Right lobe of liver (tissue), 6 donors: ENCODE results near the gene MST1. TPM values are rescaled to one million over a fixed set of nuclear protein-coding genes. Genes with fewer than 3 reads are reported as not detected.

Experiments
- ATAC-seq, 4 donors: fragments of 200-7000 bp; cut with Tn5 transposase; one replicate each; pipeline ENCODE4 v1.9.1; 2020; ENCODE audit warnings: mild to moderate bottlenecking in 4 of 4, moderate library complexity in 4 of 4
- DNase-seq, 3 donors: peaks; one replicate each; pipeline ENCODE4 v3.0.0-alpha.2; 2020
- H3K27ac ChIP-seq, 3 donors: fragments of 200-600 bp; one replicate each; pipeline ENCODE4 v1.8.0; 2022
- H3K27me3 ChIP-seq, 2 donors: fragments of 200-600 bp; one replicate each; pipeline ENCODE4 v1.8.0; 2022
- H3K36me3 ChIP-seq, 4 donors: fragments of 200-600 bp; sonication (generic) in 1 of 4; one replicate each; pipeline versions ENCODE4 v1.5.1 to v1.8.0; 2017 to 2022; ENCODE audit warnings: control low read depth in 1 of 4
- H3K4me1 ChIP-seq, 4 donors: fragments of 200-600 bp; sonication (generic) in 1 of 4; one replicate each; pipeline versions ENCODE4 v1.5.1 to v1.8.0; 2017 to 2022; ENCODE audit warnings: control low read depth in 1 of 4
- H3K4me3 ChIP-seq, 3 donors: fragments of 200-600 bp; one replicate each; pipeline ENCODE4 v1.8.0; 2022
- H3K9me3 ChIP-seq, 4 donors: fragments of 200-600 bp; sonication (generic) in 1 of 4; one replicate each; pipeline versions ENCODE4 v1.5.1 to v1.8.0; 2017 to 2022; ENCODE audit warnings: control low read depth in 1 of 4
- CTCF ChIP-seq, 4 donors: fragments of 200-600 bp in 3 of 4; fragments of 450-650 bp in 1 of 4; IDR thresholded peaks; one replicate each; pipeline versions ENCODE4 v1.5.1 to v1.8.0; 2016 to 2022; ENCODE audit warnings: antibody characterized with exemption in 4 of 4, mild to moderate bottlenecking in 2 of 4
- POLR2A ChIP-seq: fragments of 450-650 bp; IDR thresholded peaks from one replicate; pipeline ENCODE4 v1.6.1; 2017; ENCODE audit warnings: antibody characterized with exemption, mild to moderate bottlenecking
- WGBS: methylation state at CpG from one replicate; pipeline ENCODE4 v1.1.6; 2018; ENCODE audit warnings: low coverage, low lambda C conversion rate; ENCODE audit not compliant: insufficient coverage; ENCODE audit errors: missing lambda C conversion rate; 5-methylcytosine and 5-hydroxymethylcytosine counted together
- intact Hi-C, 2 donors: fragments of 100-400 bp; cut with DNase I; formaldehyde crosslinking; loops; one replicate each; pipeline versions ENCODE4 v1.11.2 to v1.14.1; 2022
- small RNA-seq, 2 experiments: library from RNA; depleted of rRNA; stranded (forward); fragments of <200 nt; gene quantifications; one replicate each; pipeline ENCODE3, GENCODE V24; 2016
- total RNA-seq, 6 experiments: library from RNA; depleted of rRNA in 2 of 6; stranded (reverse); fragments of >200 nt in 2 of 6; fragmentation: NEBNext Ultra II Directional in 3 of 6; extraction: Animal tissue kit (Norgen Biotek cat#: 25700) in 3 of 6; gene quantifications; one replicate each; pipeline versions ENCODE4 v1.1.0 to v1.2.4, GENCODE V29; 2016 to 2023
- donor health status: DM: no; HTN: yes; CAD: no.
- donor health status: DM: no; HTN: no; CAD: no.
- donor health status: DM: no; HTN: no; CAD: no.
- donor health status: DM: no; HTN: yes; CAD: no.
- donor health status: DM: no; HTN: yes; CAD: no.

MST1 gene
- total RNA-seq, 6 experiments from 2014 or later = 321 to 695 (median 632) TPM

GRCh38 chr3:49634736-49635135, 54.5 kb downstream of the MST1 start:
- Histone ChIP-seq H3K4me3 (no peak overlapping the region), H3K9me3 (no peaks in the 10 kb centered on the region), H3K27me3 (no peaks in the 10 kb centered on the region), H3K4me1 (no peaks in the 10 kb centered on the region), H3K27ac (no peak overlapping the region), H3K36me3 (no peaks in the 10 kb centered on the region)
- DNase-seq (no peak), ATAC-seq (no peak)
- intact Hi-C loops = no loop called here
- TF ChIP-seq CTCF (IDR thresholded peaks at IDR 0.05) = no peak
- TF ChIP-seq POLR2A = no peak
- 91% methylated on average over 3 of the region's 3 CpGs for WGBS

Small RNA genes within 50 kb of the gene (small RNA-seq; reads per million reads assigned to genes)
- gene AMIGO3 = 0 reads per million in 2 experiments

Other genes with a start within 250 kb of the MST1 start
- gene DAG1, start 219.2 kb downstream of the MST1 start, total RNA-seq = 10 to 100 TPM; 54.5 to 92.5 (median 65.2) TPM
- gene BSN, start 135.0 kb downstream of the MST1 start, total RNA-seq = under 1 TPM; 0.31 to 0.68 (median 0.50) TPM
- gene APEH, start 15.1 kb downstream of the MST1 start, total RNA-seq = 100 to 1,000 TPM in 2 of 6 experiments, 10 to 100 TPM in 4; 60.9 to 114 (median 90.5) TPM
- 10 to 100 TPM; 32.4 to 48.3 (median 39.9) TPM for gene RNF123, start 83 bp upstream of the MST1 start, total RNA-seq
- 1 to 10 TPM in 1 of 6 experiments, under 1 TPM in 3, not detected in 2; 0.07 to 2.4 (median 0.64) TPM for gene AMIGO3, start 30.2 kb upstream of the MST1 start, total RNA-seq
- 10 to 100 TPM; 12.2 to 34.2 (median 25.6) TPM for gene GMPPB, start 34.5 kb upstream of the MST1 start, total RNA-seq
- 10 to 100 TPM; 12.6 to 19.6 (median 16.2) TPM for gene IP6K1, start 97.1 kb upstream of the MST1 start, total RNA-seq
- not detected for gene CDHR4, start 110.4 kb upstream of the MST1 start, total RNA-seq
- 1 to 10 TPM in 1 of 6 experiments, under 1 TPM in 5; 0.46 to 1.2 (median 0.73) TPM for gene INKA1, start 113.8 kb upstream of the MST1 start, total RNA-seq
- gene UBA7, start 124.5 kb upstream of the MST1 start, total RNA-seq = 10 to 100 TPM; 16.4 to 39.1 (median 28.5) TPM
- 1 to 10 TPM in 3 of 6 experiments, under 1 TPM in 3; 0.55 to 3.1 (median 0.98) TPM for gene TRAIP, start 167.1 kb upstream of the MST1 start, total RNA-seq
- not detected for gene CAMKV, start 180.4 kb upstream of the MST1 start, total RNA-seq
- 1 to 10 TPM in 1 of 6 experiments, under 1 TPM in 5; 0.15 to 1.9 (median 0.50) TPM for gene MST1R, start 214.4 kb upstream of the MST1 start, total RNA-seq
- gene MON1A, start 240.3 kb upstream of the MST1 start, total RNA-seq = 10 to 100 TPM in 2 of 6 experiments, 1 to 10 TPM in 4; 5.4 to 14.2 (median 7.5) TPM